ENCODE data around the gene TFR2. TPM values are rescaled to one million over a fixed set of nuclear protein-coding genes. Genes with fewer than 3 reads are reported as not detected.

The TFR2 gene
- total and polyA plus RNA-seq, 9 donors: 0.06 to 0.79 (median 0.18) TPM; not detected in 3

DNA sequence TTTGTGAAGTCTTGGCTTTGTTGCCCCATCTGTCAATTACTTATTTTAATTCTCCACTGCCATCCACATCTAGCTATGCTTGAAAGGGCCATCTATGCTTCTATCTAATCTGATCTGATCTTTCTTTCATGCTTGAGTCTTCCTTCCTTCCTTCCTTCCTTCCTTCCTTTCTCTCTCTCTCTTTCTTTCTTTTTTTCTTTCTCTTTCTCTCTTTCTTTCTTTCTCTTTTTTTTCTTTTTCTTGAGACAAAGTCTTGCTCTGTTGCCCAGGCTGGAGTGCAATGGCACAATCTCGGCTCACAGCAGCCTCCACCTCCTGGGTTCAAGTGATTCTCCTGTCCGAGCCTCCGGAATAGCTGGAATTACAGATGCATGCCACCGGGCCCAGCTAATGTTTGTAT lies 11.3 kb downstream of the TFR2 start:
- intact Hi-C loops (cut with DNase I): no loop called here
- TF ChIP-seq POLR2A (IDR thresholded peaks at IDR 0.05) (no peak), EP300 (IDR thresholded peaks at IDR 0.05) (no peak), CTCF (IDR thresholded peaks at IDR 0.05) (no peak)
- peaks cover 11% of the 10 kb centered on the region for H3K4me1 ChIP-seq (ENCODE audit: insufficient read depth)
- H3K36me3 ChIP-seq: no peaks in the 10 kb centered on the region
- no peak overlapping the region for H3K27ac ChIP-seq
- no peak for DNase-seq
- H3K9me3 ChIP-seq: no peaks in the 10 kb centered on the region
- no peak overlapping the region for H3K4me3 ChIP-seq
- H3K27me3 ChIP-seq: no peaks in the 10 kb centered on the region
- WGBS, 3 donors: 86 to 94% (median 89%) methylated on average over 4 of the region's 4 CpGs

DNA sequence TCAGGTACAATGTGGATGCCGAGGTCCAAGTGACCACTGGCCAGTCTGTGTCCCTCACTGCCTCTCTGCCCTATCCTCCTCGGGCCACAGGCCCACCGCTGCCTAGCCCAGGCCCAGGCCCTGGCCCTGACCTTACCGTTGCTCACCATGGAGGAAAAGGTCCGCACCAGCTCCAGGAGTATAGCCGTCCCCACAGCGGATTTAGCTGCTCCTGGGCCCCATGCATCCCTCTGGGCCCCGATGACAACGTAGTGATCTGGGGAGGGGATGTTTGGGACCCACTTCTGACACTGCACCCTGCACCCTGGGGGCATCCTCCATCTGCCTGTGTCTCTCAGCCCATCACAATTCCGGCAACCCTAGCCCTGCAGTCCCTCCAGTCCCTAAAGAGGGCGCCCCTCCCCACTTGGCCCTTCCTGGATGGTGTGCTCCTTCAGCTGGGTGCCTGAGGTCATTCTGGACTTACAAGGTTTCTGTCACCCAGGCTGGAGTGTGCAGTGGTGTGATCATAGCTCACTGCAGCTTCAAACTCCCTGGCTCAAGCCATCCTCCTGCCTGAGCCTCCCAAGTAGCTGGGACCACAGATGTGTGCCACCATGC lies 12.1 kb downstream of the TFR2 start:
- 72 to 79% (median 76%) methylated on average over 11 of the region's 11 CpGs for WGBS, 3 donors
- TF ChIP-seq EP300 (IDR thresholded peaks at IDR 0.05) (no peak), POLR2A (IDR thresholded peaks at IDR 0.05) (no peak), CTCF (IDR thresholded peaks at IDR 0.05) (no peak)
- Histone ChIP-seq H3K36me3 (no peaks in the 10 kb centered on the region), H3K4me3 (no peak overlapping the region), H3K27me3 (no peaks in the 10 kb centered on the region), H3K9me3 (no peaks in the 10 kb centered on the region), H3K4me1 (ENCODE audit: insufficient read depth) (peaks cover 11% of the 10 kb centered on the region), H3K27ac (no peak overlapping the region)
- intact Hi-C loops (cut with DNase I): no loop called here
- DNase-seq: no peak

GRCh38 chr7:100627238-100627549 lies 14.2 kb downstream of the TFR2 start:
- no peak overlapping the region for H3K27ac ChIP-seq
- TF ChIP-seq POLR2A (IDR thresholded peaks at IDR 0.05): no peak
- TF ChIP-seq CTCF (IDR thresholded peaks at IDR 0.05): no peak
- no peak for TF ChIP-seq EP300 (IDR thresholded peaks at IDR 0.05)
- no peaks in the 10 kb centered on the region for H3K27me3 ChIP-seq
- no peak overlapping the region for H3K4me3 ChIP-seq
- intact Hi-C loops (cut with DNase I): no loop called here
- H3K4me1 ChIP-seq (ENCODE audit: insufficient read depth): peaks cover 3% of the 10 kb centered on the region
- no peaks in the 10 kb centered on the region for H3K36me3 ChIP-seq
- H3K9me3 ChIP-seq: no peaks in the 10 kb centered on the region
- DNase-seq: no peak
- WGBS, 3 donors: 80 to 86% (median 84%) methylated on average over 18 to 21 of the region's 21 CpGs

- Histone ChIP-seq H3K4me1 (ENCODE audit: insufficient read depth) (peaks cover 3% of the 10 kb centered on the region), H3K36me3 (no peaks in the 10 kb centered on the region), H3K27me3 (no peaks in the 10 kb centered on the region), H3K9me3 (no peaks in the 10 kb centered on the region), H3K4me3 (peak overlapping the region; percentile 19), H3K27ac (no peak overlapping the region)
- WGBS, 3 donors: 3 to 6% (median 5%) methylated on average over 20 to 37 of the region's 37 CpGs
- DNase-seq: peak; percentile 74 to 87 (median 84)
- intact Hi-C loops (cut with DNase I): no loop called here
- TF ChIP-seq EP300 (IDR thresholded peaks at IDR 0.05) (no peak), POLR2A (IDR thresholded peaks at IDR 0.05) (no peak), CTCF (IDR thresholded peaks at IDR 0.05) (no peak)
Measured at GRCh38 chr7:100626530-100627237, 14.7 kb downstream of the TFR2 start.
